Measurements from ENCODE around the gene PPFIBP1. TPM values are rescaled to one million over a fixed set of nuclear protein-coding genes. Genes with fewer than 3 reads are reported as not detected.
"Not testable (repeated sequence)": the region's sequence is repeated elsewhere in the genome, so short reads cannot be mapped to it uniquely, and the experiment has no call there.

PPFIBP1 gene
- total RNA-seq, 6 donors from 2014 or later: 67.5 to 129 (median 101) TPM

- WGBS, 2 donors: 93 to 96% methylated on average over 4 of the region's 4 CpGs
- Histone ChIP-seq H3K4me1 (peaks cover 0 to 32% (median 13%) of the 10 kb centered on the region in 4 donors), H3K9me3 (no peaks in the 10 kb centered on the region), H3K36me3 (no peaks in the 10 kb centered on the region), H3K4me3 (no peak overlapping the region), H3K27me3 (no peaks in the 10 kb centered on the region), H3K27ac (no peak overlapping the region)
- no peak for ATAC-seq (ENCODE audit: low FRiP score in 2 of 2)
- DNase-seq: no peak
- TF ChIP-seq EP300 (IDR thresholded peaks at IDR 0.05) (no peak), POLR2A (IDR thresholded peaks at IDR 0.05) (no peak), POLR2AphosphoS5 (IDR thresholded peaks at IDR 0.05) (no peak), CTCF (IDR thresholded peaks at IDR 0.05) (no peak)
Measured at GRCh38 chr12:27589419-27589818, 65.4 kb downstream of the PPFIBP1 start.

GRCh38 chr12:27591698-27592097 lies 67.7 kb downstream of the PPFIBP1 start:
- H3K27ac ChIP-seq: peak overlapping the region in 1 of 4 donors; percentile 4

GRCh38 chr12:27592548-27592947 lies 68.5 kb downstream of the PPFIBP1 start:
- ATAC-seq (ENCODE audit: low FRiP score in 2 of 2) (peak; percentile 69 to 80), DNase-seq (no peak)
- WGBS, 2 donors: 59 to 68% methylated on average over 5 of the region's 5 CpGs
- Histone ChIP-seq H3K9me3 (no peaks in the 10 kb centered on the region), H3K4me1 (peaks cover 0 to 20% (median 7%) of the 10 kb centered on the region in 4 donors), H3K27ac (peak overlapping the region in 3 of 4 donors; percentile 16 to 48 (median 33)), H3K36me3 (no peaks in the 10 kb centered on the region), H3K4me3 (no peak overlapping the region), H3K27me3 (no peaks in the 10 kb centered on the region)
- TF ChIP-seq CTCF (IDR thresholded peaks at IDR 0.05) (no peak), POLR2A (IDR thresholded peaks at IDR 0.05) (no peak), POLR2AphosphoS5 (IDR thresholded peaks at IDR 0.05) (peak; percentile 16 to 26), EP300 (IDR thresholded peaks at IDR 0.05) (no peak)

More at GRCh38 chr12:27591698-27592097, 67.7 kb downstream of the PPFIBP1 start:
- not testable (repeated sequence) for ATAC-seq (ENCODE audit: low FRiP score in 2 of 2); DNase-seq; H3K27me3 ChIP-seq; H3K36me3 ChIP-seq; H3K4me3 ChIP-seq; H3K9me3 ChIP-seq
- WGBS, 2 donors: 85 to 100% methylated on average over 2 to 3 of the region's 3 CpGs
- H3K4me1 ChIP-seq: peaks cover 0 to 20% (median 7%) of the 10 kb centered on the region in 4 donors

GRCh38 chr12:27593266-27593665 lies 69.3 kb downstream of the PPFIBP1 start:
- H3K9me3 ChIP-seq: no peaks in the 10 kb centered on the region
- no peaks in the 10 kb centered on the region for H3K36me3 ChIP-seq
- 80 to 92% methylated on average over 4 of the region's 4 CpGs for WGBS, 2 donors
- DNase-seq (no peak), ATAC-seq (ENCODE audit: low FRiP score in 2 of 2) (peak in 1 of 2 donors; percentile 22)
- TF ChIP-seq EP300 (IDR thresholded peaks at IDR 0.05) (no peak), POLR2A (IDR thresholded peaks at IDR 0.05) (no peak)
- H3K27ac ChIP-seq: peak overlapping the region in 2 of 4 donors; percentile 33 to 48
- no peak overlapping the region for H3K4me3 ChIP-seq
- peaks cover 0 to 16% (median 5%) of the 10 kb centered on the region in 4 donors for H3K4me1 ChIP-seq
- H3K27me3 ChIP-seq: no peaks in the 10 kb centered on the region

- no peaks in the 10 kb centered on the region for H3K9me3 ChIP-seq
- H3K27me3 ChIP-seq: no peaks in the 10 kb centered on the region
- peaks cover 0 to 17% (median 2%) of the 10 kb centered on the region in 4 donors for H3K4me1 ChIP-seq
- ATAC-seq (ENCODE audit: low FRiP score in 2 of 2): peak; percentile 66 to 72
- peak in 1 of 2 donors; percentile 44 for DNase-seq
- TF ChIP-seq POLR2AphosphoS5 (IDR thresholded peaks at IDR 0.05): no peak
- TF ChIP-seq POLR2A (IDR thresholded peaks at IDR 0.05): no peak
- no peak for TF ChIP-seq EP300 (IDR thresholded peaks at IDR 0.05)
- TF ChIP-seq CTCF (IDR thresholded peaks at IDR 0.05): no peak
- H3K36me3 ChIP-seq: no peaks in the 10 kb centered on the region
- 81 to 84% methylated on average over 16 of the region's 16 CpGs for WGBS, 2 donors
- no peak overlapping the region for H3K4me3 ChIP-seq
- peak overlapping the region in 1 of 4 donors; percentile 21 for H3K27ac ChIP-seq
Measured at GRCh38 chr12:27595231-27595642, 71.2 kb downstream of the PPFIBP1 start.

GRCh38 chr12:27598866-27599265 lies 74.9 kb downstream of the PPFIBP1 start:
- 64 to 89% methylated on average over 1 of the region's 1 CpG for WGBS, 2 donors
- H3K27me3 ChIP-seq; H3K27ac ChIP-seq; DNase-seq; H3K4me3 ChIP-seq; ATAC-seq (ENCODE audit: low FRiP score in 2 of 2); H3K9me3 ChIP-seq; H3K36me3 ChIP-seq: not testable (repeated sequence)
- H3K4me1 ChIP-seq: peaks cover 0 to 15% (median 2%) of the 10 kb centered on the region in 4 donors

- H3K9me3 ChIP-seq, H3K27me3 ChIP-seq, DNase-seq, H3K27ac ChIP-seq, H3K36me3 ChIP-seq, H3K4me3 ChIP-seq: not testable (repeated sequence)
- WGBS, 2 donors: 47 to 48% methylated on average over 5 of the region's 5 CpGs
- peak in 1 of 2 donors; percentile 51 for ATAC-seq (ENCODE audit: low FRiP score in 2 of 2)
- H3K4me1 ChIP-seq: peaks cover 0 to 15% (median 2%) of the 10 kb centered on the region in 4 donors
Measured at GRCh38 chr12:27601056-27601828, 77.2 kb downstream of the PPFIBP1 start.

All from upper lobe of left lung (tissue), 6 donors.